Suprapubic skin (tissue), 4 donors: ENCODE results near the gene HSD11B1L. TPM values are rescaled to one million over a fixed set of nuclear protein-coding genes. Genes with fewer than 3 reads are reported as not detected.

ENCODE experiments used
- DNase-seq, 2 donors: peaks; one replicate each; pipeline ENCODE4 v3.0.0-alpha.2; 2019; ENCODE audit warnings: low spot score in 2 of 2
- H3K27ac ChIP-seq: fragments of 200-600 bp; sonication (generic); one replicate; pipeline ENCODE4 v1.5.1; 2019
- H3K27me3 ChIP-seq: fragments of 200-600 bp; sonication (generic); one replicate; pipeline ENCODE4 v1.5.1; 2019
- H3K36me3 ChIP-seq: fragments of 200-600 bp; sonication (generic); one replicate; pipeline ENCODE4 v1.5.1; 2019
- H3K4me1 ChIP-seq: fragments of 200-600 bp; sonication (generic); one replicate; pipeline ENCODE4 v1.5.1; 2019
- H3K4me3 ChIP-seq: fragments of 200-600 bp; sonication (generic); one replicate; pipeline ENCODE4 v1.5.1; 2019; ENCODE audit warnings: mild to moderate bottlenecking
- H3K9me3 ChIP-seq: fragments of 200-600 bp; sonication (generic); one replicate; pipeline ENCODE4 v1.5.1; 2019
- EP300 ChIP-seq: sonication (generic); formaldehyde crosslinking; IDR thresholded peaks from one replicate; pipeline ENCODE4 v1.6.1; 2017; ENCODE audit warnings: antibody characterized with exemption
- POLR2A ChIP-seq, 2 donors: fragments of 450-650 bp; IDR thresholded peaks; one replicate each; pipeline ENCODE4 v1.6.1; 2017; ENCODE audit warnings: antibody characterized with exemption in 2 of 2, mild to moderate bottlenecking in 2 of 2, moderate library complexity in 2 of 2
- POLR2AphosphoS5 ChIP-seq, 3 donors: sonication (generic); formaldehyde crosslinking; IDR thresholded peaks; one replicate each; pipeline ENCODE4 v1.6.1; 2017; ENCODE audit warnings: antibody characterized with exemption in 3 of 3
- WGBS: methylation state at CpG from one replicate; pipeline ENCODE4 v1.1.5; 2018; 5-methylcytosine and 5-hydroxymethylcytosine counted together
- total RNA-seq, 4 donors: library from RNA; depleted of rRNA; stranded (reverse); fragments of >200 nt; gene quantifications; one replicate each; pipeline ENCODE4 v1.1.0, GENCODE V29; 2016
- TF ChIP-seq, protein P1 (sequence below), 2 donors: fragments of 200-600 bp in 1 of 2; fragments of 450-650 bp in 1 of 2; sonication (generic) in 1 of 2; IDR thresholded peaks; one replicate each; pipeline ENCODE4 v1.5.1; 2016 to 2019; ENCODE audit warnings: antibody characterized with exemption in 2 of 2, mild to moderate bottlenecking in 1 of 2, moderate library complexity in 1 of 2

The HSD11B1L gene
- total RNA-seq, 4 donors from 2014 or later: 11.6 to 19.0 (median 15.1) TPM

DNA sequence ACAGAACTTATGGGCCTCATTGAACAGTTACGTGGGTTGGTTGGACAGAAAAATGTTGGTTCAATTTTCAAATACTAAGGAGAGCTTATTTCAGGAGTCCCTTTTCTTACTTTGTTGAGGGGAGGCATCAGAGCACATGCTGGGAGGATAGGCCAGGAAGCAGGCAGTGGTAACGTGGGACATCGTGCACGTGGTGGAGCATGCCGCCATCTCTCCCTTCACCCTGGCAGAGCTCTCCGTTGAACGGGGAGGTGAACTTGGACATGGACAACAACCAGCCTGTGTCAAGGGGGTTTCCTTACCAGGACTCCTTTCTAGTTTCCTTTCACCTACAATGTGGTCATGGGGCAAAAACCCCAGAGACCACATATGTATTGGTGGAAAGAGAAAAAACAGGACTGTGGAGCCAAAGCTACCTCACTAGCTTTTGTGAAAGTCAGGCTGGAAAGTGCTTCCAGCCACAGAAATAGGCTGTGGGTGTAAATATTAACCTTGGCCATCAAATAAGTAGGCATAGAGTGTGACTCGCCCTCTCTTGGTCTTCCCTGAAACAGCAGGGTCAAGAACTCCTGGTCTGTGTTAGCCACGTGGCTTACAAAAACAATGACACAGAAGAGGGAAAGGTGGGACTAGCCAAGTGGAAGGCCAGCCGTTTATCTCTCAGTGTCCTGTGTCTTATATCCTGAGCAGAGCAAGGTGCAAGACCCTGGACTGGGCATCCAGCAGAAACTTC lies 14.9 kb upstream of the HSD11B1L start:
- TF ChIP-seq, protein P1, sequence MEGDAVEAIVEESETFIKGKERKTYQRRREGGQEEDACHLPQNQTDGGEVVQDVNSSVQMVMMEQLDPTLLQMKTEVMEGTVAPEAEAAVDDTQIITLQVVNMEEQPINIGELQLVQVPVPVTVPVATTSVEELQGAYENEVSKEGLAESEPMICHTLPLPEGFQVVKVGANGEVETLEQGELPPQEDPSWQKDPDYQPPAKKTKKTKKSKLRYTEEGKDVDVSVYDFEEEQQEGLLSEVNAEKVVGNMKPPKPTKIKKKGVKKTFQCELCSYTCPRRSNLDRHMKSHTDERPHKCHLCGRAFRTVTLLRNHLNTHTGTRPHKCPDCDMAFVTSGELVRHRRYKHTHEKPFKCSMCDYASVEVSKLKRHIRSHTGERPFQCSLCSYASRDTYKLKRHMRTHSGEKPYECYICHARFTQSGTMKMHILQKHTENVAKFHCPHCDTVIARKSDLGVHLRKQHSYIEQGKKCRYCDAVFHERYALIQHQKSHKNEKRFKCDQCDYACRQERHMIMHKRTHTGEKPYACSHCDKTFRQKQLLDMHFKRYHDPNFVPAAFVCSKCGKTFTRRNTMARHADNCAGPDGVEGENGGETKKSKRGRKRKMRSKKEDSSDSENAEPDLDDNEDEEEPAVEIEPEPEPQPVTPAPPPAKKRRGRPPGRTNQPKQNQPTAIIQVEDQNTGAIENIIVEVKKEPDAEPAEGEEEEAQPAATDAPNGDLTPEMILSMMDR (IDR thresholded peaks at IDR 0.05): no peak
- TF ChIP-seq POLR2A (IDR thresholded peaks at IDR 0.05): no peak
- no peak for TF ChIP-seq POLR2AphosphoS5 (IDR thresholded peaks at IDR 0.05)
- TF ChIP-seq EP300: no peak
- no peaks in the 10 kb centered on the region for H3K9me3 ChIP-seq
- no peaks in the 10 kb centered on the region for H3K4me1 ChIP-seq
- WGBS: 80% methylated on average over 10 of the region's 10 CpGs
- H3K27ac ChIP-seq: no peak overlapping the region
- DNase-seq: no peak
- H3K4me3 ChIP-seq: no peak overlapping the region
- no peaks in the 10 kb centered on the region for H3K27me3 ChIP-seq
- peaks cover 93% of the 10 kb centered on the region for H3K36me3 ChIP-seq

DNA sequence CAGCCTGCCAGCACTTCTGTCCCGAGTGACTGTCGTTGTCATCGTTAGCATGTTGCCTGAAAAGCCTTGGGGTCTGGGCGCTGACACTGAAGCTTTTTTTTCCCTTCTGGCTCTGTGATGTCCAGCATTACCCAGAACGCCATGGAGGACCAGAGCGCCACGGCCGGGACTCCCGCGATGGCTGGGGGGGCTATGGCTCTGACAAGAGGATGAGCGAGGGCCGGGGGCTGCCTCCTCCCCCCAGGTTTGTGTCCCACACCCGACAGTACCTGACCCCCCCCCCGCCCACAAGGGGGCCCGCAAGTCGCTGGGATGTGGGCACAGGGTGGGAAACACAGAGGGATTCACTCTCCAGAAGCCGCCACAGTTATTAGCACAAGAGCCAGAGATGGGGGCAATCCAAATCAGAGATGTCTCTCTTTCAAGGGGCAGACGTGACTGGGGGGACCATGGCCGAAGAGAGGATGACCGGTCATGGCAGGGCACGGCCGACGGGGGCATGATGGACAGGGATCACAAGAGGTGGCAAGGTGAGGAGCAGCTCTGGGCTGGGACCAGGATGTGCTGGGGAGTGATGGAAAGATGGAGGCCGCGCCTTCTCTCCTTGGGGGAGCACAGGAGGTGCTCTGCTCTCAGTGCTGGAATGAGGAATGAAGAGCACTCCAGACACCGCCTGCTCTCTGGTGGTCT lies 13.8 kb upstream of the HSD11B1L start:
- H3K9me3 ChIP-seq: no peaks in the 10 kb centered on the region
- no peaks in the 10 kb centered on the region for H3K27me3 ChIP-seq
- no peak overlapping the region for H3K27ac ChIP-seq
- TF ChIP-seq POLR2A (IDR thresholded peaks at IDR 0.05) (no peak), POLR2AphosphoS5 (IDR thresholded peaks at IDR 0.05) (no peak), EP300 (no peak)
- TF ChIP-seq, protein P1 (IDR thresholded peaks at IDR 0.05): no peak
- H3K36me3 ChIP-seq: peaks cover 86% of the 10 kb centered on the region
- H3K4me1 ChIP-seq: no peaks in the 10 kb centered on the region
- DNase-seq: no peak
- H3K4me3 ChIP-seq: no peak overlapping the region
- WGBS: 90% methylated on average over 25 of the region's 26 CpGs

DNA sequence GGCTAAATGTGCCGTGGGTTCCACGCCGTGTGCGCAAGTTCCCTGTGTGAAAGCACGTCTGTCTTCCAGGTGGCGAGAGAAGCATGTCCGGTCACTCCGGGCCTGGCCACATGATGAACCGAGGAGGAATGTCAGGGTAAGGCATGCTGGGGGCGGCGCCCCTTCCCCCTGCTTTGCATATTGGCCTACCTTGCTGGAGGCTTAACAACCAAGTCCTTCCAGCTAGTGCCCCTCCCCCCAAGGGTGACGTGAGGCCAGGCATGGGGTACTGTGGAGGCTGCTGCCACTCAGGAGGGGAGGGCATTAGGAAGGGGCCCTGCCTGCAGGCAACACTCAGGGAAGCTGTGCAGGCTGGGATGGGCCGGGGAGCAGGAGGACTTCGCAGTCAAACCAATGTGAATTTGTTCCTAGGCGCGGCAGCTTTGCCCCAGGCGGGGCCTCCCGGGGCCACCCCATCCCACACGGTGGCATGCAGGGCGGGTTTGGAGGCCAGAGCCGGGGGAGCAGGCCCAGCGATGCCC lies 13.0 kb upstream of the HSD11B1L start:
- Histone ChIP-seq H3K9me3 (no peaks in the 10 kb centered on the region), H3K27ac (no peak overlapping the region), H3K27me3 (no peaks in the 10 kb centered on the region), H3K4me1 (no peaks in the 10 kb centered on the region), H3K4me3 (no peak overlapping the region), H3K36me3 (peaks cover 80% of the 10 kb centered on the region)
- 82% methylated on average over 16 of the region's 22 CpGs for WGBS
- DNase-seq: no peak
- TF ChIP-seq POLR2A (IDR thresholded peaks at IDR 0.05) (no peak), EP300 (no peak), POLR2AphosphoS5 (IDR thresholded peaks at IDR 0.05) (no peak)
- TF ChIP-seq, protein P1 (IDR thresholded peaks at IDR 0.05): no peak

DNA sequence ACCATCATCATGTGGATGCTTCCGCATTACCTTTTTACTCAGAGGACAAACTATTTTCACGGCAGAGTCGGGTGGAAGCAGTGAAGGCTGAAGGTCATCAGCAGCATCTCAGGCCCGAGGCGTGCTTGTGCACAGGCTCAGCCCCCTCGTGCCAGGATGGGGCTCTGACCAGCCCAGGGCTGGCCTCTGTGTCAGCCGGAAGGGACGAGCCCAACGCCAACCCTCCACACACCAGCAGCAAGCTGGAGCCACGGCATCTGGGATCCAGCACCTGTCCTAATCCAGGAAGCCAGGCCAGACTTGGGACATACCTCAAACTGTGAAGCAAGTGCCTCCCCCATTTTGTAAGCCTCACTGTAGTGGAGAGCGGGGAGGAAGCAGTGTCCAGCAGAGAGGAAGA lies 11.6 kb upstream of the HSD11B1L start:
- DNase-seq: no peak
- Histone ChIP-seq H3K27me3 (no peaks in the 10 kb centered on the region), H3K9me3 (no peaks in the 10 kb centered on the region), H3K4me1 (no peaks in the 10 kb centered on the region), H3K27ac (no peak overlapping the region), H3K36me3 (peaks cover 66% of the 10 kb centered on the region), H3K4me3 (no peak overlapping the region)
- WGBS: 91% methylated on average over 10 of the region's 11 CpGs
- TF ChIP-seq POLR2AphosphoS5 (IDR thresholded peaks at IDR 0.05): no peak
- no peak for TF ChIP-seq POLR2A (IDR thresholded peaks at IDR 0.05)
- TF ChIP-seq, protein P1 (IDR thresholded peaks at IDR 0.05): no peak
- TF ChIP-seq EP300: no peak

DNA sequence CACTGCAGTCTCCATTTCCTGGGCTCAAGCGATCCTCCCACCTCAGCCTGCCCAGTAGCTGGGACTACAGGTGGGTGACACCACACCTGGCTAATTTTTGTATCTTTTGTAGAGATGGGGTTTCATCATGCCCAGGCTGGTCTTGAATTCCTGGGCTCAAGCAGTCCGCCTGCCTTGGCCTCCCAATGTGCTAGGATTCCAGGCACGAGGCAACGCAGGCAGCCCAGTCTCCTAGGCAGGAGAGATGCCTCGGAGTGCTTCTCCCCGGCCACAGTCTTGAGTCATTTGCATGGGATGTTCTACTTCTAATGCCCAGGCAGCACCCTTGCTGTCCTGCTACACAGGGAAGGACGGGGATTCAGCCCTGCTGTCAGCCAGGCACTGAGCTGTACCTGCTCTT lies 9.2 kb upstream of the HSD11B1L start:
- Histone ChIP-seq H3K36me3 (peaks cover 42% of the 10 kb centered on the region), H3K27me3 (no peaks in the 10 kb centered on the region), H3K9me3 (no peaks in the 10 kb centered on the region), H3K4me1 (no peaks in the 10 kb centered on the region), H3K27ac (no peak overlapping the region), H3K4me3 (no peak overlapping the region)
- no peak for DNase-seq
- no peak for TF ChIP-seq EP300
- TF ChIP-seq POLR2A (IDR thresholded peaks at IDR 0.05): no peak
- TF ChIP-seq, protein P1 (IDR thresholded peaks at IDR 0.05): no peak
- TF ChIP-seq POLR2AphosphoS5 (IDR thresholded peaks at IDR 0.05): no peak
- WGBS: no CpG with 5 or more reads among the region's 7 CpGs
